ENCODE data around the gene CYLD.

CYLD gene

GRCh38 chr16:50800074-50800473, 58.2 kb downstream of the CYLD start:
- TF ChIP-seq CREB1 (IDR thresholded peaks at IDR 0.05; ENCODE audit: low read depth), result no peak
- TF ChIP-seq MAX (IDR thresholded peaks at IDR 0.05), result no peak
- no peak for TF ChIP-seq EP300 (IDR thresholded peaks at IDR 0.05; ENCODE audit: borderline replicate concordance)

GRCh38 chr16:50801036-50801435, 59.1 kb downstream of the CYLD start:
- no peak for TF ChIP-seq TCF12 (IDR thresholded peaks at IDR 0.05; ENCODE audit: low read depth)
- TF ChIP-seq USF1 (IDR thresholded peaks at IDR 0.05), result no peak
- no peak for TF ChIP-seq EGR1 (IDR thresholded peaks at IDR 0.05)
- no peak for TF ChIP-seq YY1 (IDR thresholded peaks at IDR 0.05; ENCODE audit: low read depth)

DNA sequence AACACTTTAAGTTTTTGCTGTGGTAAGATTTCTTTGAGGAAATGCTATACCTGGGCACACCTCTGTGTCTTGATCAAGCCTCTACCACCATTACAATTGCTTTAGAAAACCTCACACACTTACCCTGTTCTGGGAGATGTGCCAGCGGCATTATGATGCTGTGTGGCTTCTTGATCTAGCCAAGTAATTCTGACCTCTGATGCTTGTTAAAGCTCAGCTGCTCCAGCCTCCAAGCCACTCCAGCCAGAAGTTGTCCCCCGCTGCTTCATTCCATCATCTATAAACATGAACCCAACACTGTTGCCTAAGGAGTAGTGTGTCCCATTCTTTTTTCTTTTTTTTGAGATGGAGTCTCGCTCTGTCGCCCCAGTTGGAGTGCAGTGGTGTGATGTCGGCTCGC, 60.1 kb downstream of the CYLD start:
- TF ChIP-seq TAF1 (IDR thresholded peaks at IDR 0.05; ENCODE audit: low read depth) (no peak), RAD21 (IDR thresholded peaks at IDR 0.05; ENCODE audit: low read depth) (no peak), EP300 (IDR thresholded peaks at IDR 0.05; ENCODE audit: borderline replicate concordance) (no peak), MAX (IDR thresholded peaks at IDR 0.05) (no peak), YY1 (IDR thresholded peaks at IDR 0.05; ENCODE audit: low read depth) (no peak), FOXM1 (IDR thresholded peaks at IDR 0.05; ENCODE audit: borderline replicate concordance, low read depth) (no peak), REST (IDR thresholded peaks at IDR 0.05; ENCODE audit: low read depth) (no peak), CEBPB (IDR thresholded peaks at IDR 0.05) (no peak)

GRCh38 chr16:50802961-50803360, 61.1 kb downstream of the CYLD start:
- TF ChIP-seq YY1 (IDR thresholded peaks at IDR 0.05; ENCODE audit: low read depth), result no peak
- no peak for TF ChIP-seq EGR1 (IDR thresholded peaks at IDR 0.05)
- TF ChIP-seq TEAD4 (IDR thresholded peaks at IDR 0.05), result no peak
- TF ChIP-seq NFIC (IDR thresholded peaks at IDR 0.05), result no peak

- TF ChIP-seq TAF1 (IDR thresholded peaks at IDR 0.05; ENCODE audit: low read depth) (no peak), YY1 (IDR thresholded peaks at IDR 0.05; ENCODE audit: low read depth) (no peak), TEAD4 (IDR thresholded peaks at IDR 0.05) (no peak), CREB1 (IDR thresholded peaks at IDR 0.05; ENCODE audit: low read depth) (no peak), ZBTB7A (IDR thresholded peaks at IDR 0.05; ENCODE audit: low read depth) (no peak), REST (IDR thresholded peaks at IDR 0.05; ENCODE audit: low read depth) (no peak), USF1 (IDR thresholded peaks at IDR 0.05) (no peak), MAX (IDR thresholded peaks at IDR 0.05) (no peak), TCF12 (IDR thresholded peaks at IDR 0.05; ENCODE audit: low read depth) (no peak), FOXM1 (IDR thresholded peaks at IDR 0.05; ENCODE audit: borderline replicate concordance, low read depth) (no peak), RAD21 (IDR thresholded peaks at IDR 0.05; ENCODE audit: low read depth) (no peak), EP300 (IDR thresholded peaks at IDR 0.05; ENCODE audit: borderline replicate concordance) (no peak), EGR1 (IDR thresholded peaks at IDR 0.05) (no peak), NFIC (IDR thresholded peaks at IDR 0.05) (no peak), CEBPB (IDR thresholded peaks at IDR 0.05) (no peak)
Measured at GRCh38 chr16:50804290-50804907, 62.5 kb downstream of the CYLD start.

GRCh38 chr16:50806099-50807062, 64.5 kb downstream of the CYLD start:
- peak; percentile 36; the same call in 1 of the 2 replicates for TF ChIP-seq TEAD4 (IDR thresholded peaks at IDR 0.05)
- no peak for TF ChIP-seq NFIC (IDR thresholded peaks at IDR 0.05)
- 0 out of 2 replicates have a peak, but pooled peaks have one; percentile 21 for TF ChIP-seq YY1 (IDR thresholded peaks at IDR 0.05; ENCODE audit: low read depth)
- peak; percentile 75 for TF ChIP-seq RAD21 (IDR thresholded peaks at IDR 0.05; ENCODE audit: low read depth)
